GM23338 (cell line): ENCODE measurements around the gene UBE2E2. TPM values are rescaled to one million over a fixed set of nuclear protein-coding genes. Genes with fewer than 3 reads are reported as not detected.
A peak's percentile ranks its signal among the peaks of the same experiment; 100 is the strongest.

Experiments used
- ATAC-seq: fragments of 200-7000 bp; cut with Tn5 transposase; 3 replicates; pipeline ENCODE4 v1.9.1; 2020
- DNase-seq: peaks from one replicate; pipeline ENCODE4 v3.0.0-alpha.2; 2015; ENCODE audit warnings: low spot score
- H2AFZ ChIP-seq: fragments of 200-600 bp; sonication (generic); 2 replicates; pipeline ENCODE4 v1.8.0; 2016; ENCODE audit warnings: antibody characterized with exemption, mild to moderate bottlenecking, moderate library complexity
- H3F3A ChIP-seq: fragments of 200-600 bp; sonication (generic); replicated peaks from 2 replicates; pipeline ENCODE4 v1.8.0; 2017; ENCODE audit warnings: antibody characterized with exemption, mixed run types, low read depth
- H3K27ac ChIP-seq: fragments of 200-600 bp; sonication (generic); 2 replicates; pipeline ENCODE4 v1.6.1; 2016; ENCODE audit warnings: low read depth
- H3K27me3 ChIP-seq: fragments of 200-600 bp; sonication (generic); 2 replicates; pipeline ENCODE4 v1.8.0; 2016; ENCODE audit warnings: mild to moderate bottlenecking, mixed run types, moderate library complexity; ENCODE audit not compliant: insufficient read depth
- H3K36me3 ChIP-seq: fragments of 200-600 bp; sonication (generic); 2 replicates; pipeline ENCODE4 v1.8.0; 2016; ENCODE audit warnings: mild to moderate bottlenecking; ENCODE audit not compliant: insufficient read depth
- H3K4me1 ChIP-seq: fragments of 200-600 bp; sonication (generic); 2 replicates; pipeline ENCODE4 v1.8.0; 2016; ENCODE audit warnings: mild to moderate bottlenecking, moderate library complexity; ENCODE audit not compliant: insufficient read depth
- H3K4me2 ChIP-seq: fragments of 200-600 bp; sonication (generic); 2 replicates; pipeline ENCODE4 v1.7.1; 2017; ENCODE audit warnings: mixed run types
- H3K4me3 ChIP-seq: fragments of 200-600 bp; sonication (generic); 2 replicates; pipeline ENCODE4 v1.6.1; 2016; ENCODE audit warnings: mixed run types
- H3K79me2 ChIP-seq: fragments of 200-600 bp; sonication (generic); replicated peaks from 2 replicates; pipeline ENCODE4 v1.8.0; 2017; ENCODE audit warnings: mild to moderate bottlenecking; ENCODE audit not compliant: insufficient read depth
- H3K9me2 ChIP-seq: fragments of 200-600 bp; sonication (generic); 2 replicates; pipeline ENCODE4 v1.8.0; 2017; ENCODE audit not compliant: insufficient read depth
- H4K20me1 ChIP-seq: fragments of 200-600 bp; sonication (generic); replicated peaks from 2 replicates; pipeline ENCODE4 v1.8.0; 2017; ENCODE audit warnings: mild to moderate bottlenecking; ENCODE audit not compliant: insufficient read depth
- H3K27ac Mint-ChIP-seq: 2 replicates; pipeline ENCODE4 v1.8.0; 2020; ENCODE audit warnings: inconsistent platforms, mild to moderate bottlenecking, moderate library complexity, mixed read lengths
- H3K27me3 Mint-ChIP-seq: 3 replicates; pipeline ENCODE4 v1.8.0; 2022; ENCODE audit warnings: low read depth, mild to moderate bottlenecking, moderate library complexity, mixed read lengths, inconsistent platforms; ENCODE audit not compliant: insufficient read depth, poor library complexity
- H3K36me3 Mint-ChIP-seq: 3 replicates; pipeline ENCODE4 v1.8.0; 2021; ENCODE audit warnings: low read depth, mild to moderate bottlenecking, inconsistent platforms, moderate library complexity, mixed read lengths
- H3K4me1 Mint-ChIP-seq: 3 replicates; pipeline ENCODE4 v1.8.0; 2020; ENCODE audit warnings: mild to moderate bottlenecking, inconsistent platforms, mixed read lengths
- H3K4me3 Mint-ChIP-seq: 3 replicates; pipeline ENCODE4 v1.8.0; 2021; ENCODE audit warnings: moderate library complexity, mild to moderate bottlenecking, inconsistent platforms, mixed read lengths
- H3K9me3 Mint-ChIP-seq: 3 replicates; pipeline ENCODE4 v1.8.0; 2020; ENCODE audit warnings: moderate library complexity, mild to moderate bottlenecking, inconsistent platforms, mixed read lengths
- CREB1 ChIP-seq: fragments of 250-450 bp; sonication (Bioruptor Pico); IDR thresholded peaks from 2 replicates; pipeline ENCODE4 v1.5.0; 2020; ENCODE audit warnings: low read depth, mild to moderate bottlenecking, moderate library complexity
- EZH2 ChIP-seq: fragments of 200-600 bp; sonication (generic); IDR thresholded peaks from one replicate; pipeline ENCODE4 v1.8.0; 2017; ENCODE audit warnings: antibody characterized with exemption, mild to moderate bottlenecking, low read depth; ENCODE audit not compliant: unreplicated experiment
- EZH2phosphoT487 ChIP-seq: fragments of 200-600 bp; sonication (generic); IDR thresholded peaks from one replicate; pipeline ENCODE4 v1.8.1; 2018; ENCODE audit warnings: antibody characterized with exemption; ENCODE audit not compliant: unreplicated experiment
- JUNB ChIP-seq: IDR thresholded peaks from one replicate; pipeline ENCODE4 v1.6.1; 2016; ENCODE audit warnings: antibody characterized with exemption; ENCODE audit not compliant: unreplicated experiment
- NANOG ChIP-seq: IDR thresholded peaks from 2 replicates; pipeline ENCODE4 v1.6.1; 2016; ENCODE audit warnings: antibody characterized with exemption, borderline replicate concordance
- POLR2AphosphoS5 ChIP-seq: IDR thresholded peaks from 2 replicates; pipeline ENCODE4 v1.6.1; 2016; ENCODE audit warnings: antibody characterized with exemption, low read depth
- REST ChIP-seq: IDR thresholded peaks from one replicate; pipeline ENCODE4 v1.6.1; 2018; ENCODE audit warnings: antibody characterized with exemption; ENCODE audit not compliant: unreplicated experiment
- STAT1 ChIP-seq: IDR thresholded peaks from one replicate; pipeline ENCODE4 v1.6.1; 2016; ENCODE audit warnings: antibody characterized with exemption; ENCODE audit not compliant: unreplicated experiment
- ZNF114 ChIP-seq: fragments of 250-450 bp; sonication (Bioruptor Pico); IDR thresholded peaks from 2 replicates; pipeline ENCODE4 v1.5.0; 2020; ENCODE audit warnings: mild to moderate bottlenecking, moderate library complexity
- polyA plus RNA-seq: library from polyadenylated mRNA; unstranded; fragments of >200 nt; fragmentation: Nextera tagmentation; extraction: Ambion mirVana; gene quantifications from 2 replicates; pipeline ENCODE4 v1.2.1, GENCODE V29; 2016
- total RNA-seq: library from RNA; depleted of rRNA; stranded (reverse); fragments of >200 nt; shearing (Covaris generic); gene quantifications from 2 replicates; pipeline ENCODE4 v1.2.3, GENCODE V29; 2014
- TF ChIP-seq, protein P1 (sequence below), 2 experiments: fragments of 200-600 bp in 1 of 2; sonication (generic) in 1 of 2; conservative IDR thresholded peaks; 2 replicates each; pipeline versions ENCODE4 v1.5.1 to v1.6.1; 2016 to 2017; ENCODE audit warnings: antibody characterized with exemption in 2 of 2, low read depth in 2 of 2, mild to moderate bottlenecking in 2 of 2, moderate library complexity in 1 of 2

UBE2E2 gene
- total and polyA plus RNA-seq, 2 experiments from 2014 or later: 86.9 to 169 TPM

GRCh38 chr3:23206366-23206765 lies 3.2 kb downstream of the UBE2E2 start:
- peak overlapping the region; percentile 3; the same call in 1 of the 2 replicates for H3K27ac Mint-ChIP-seq
- H3K9me3 Mint-ChIP-seq: no peaks in the 10 kb centered on the region
- Histone ChIP-seq H4K20me1 (no peaks in the 10 kb centered on the region; the same call in 1 of the 2 replicates), H3K9me2 (no peaks in the 10 kb centered on the region), H3K27me3 (peaks cover 9% of the 10 kb centered on the region), H3K27ac (no peak overlapping the region), H3K4me3 (no peak overlapping the region), H3K79me2 (peaks cover 74% of the 10 kb centered on the region), H3K36me3 (no peaks in the 10 kb centered on the region), H3F3A (0 out of 2 replicates have a peak, but pooled peaks cover 3% of the 10 kb centered on the region), H3K4me2 (no peak overlapping the region; the same call in 1 of the 2 replicates), H3K4me1 (peaks cover 44% of the 10 kb centered on the region), H2AFZ (no peak overlapping the region)
- ATAC-seq: no peak
- no peak overlapping the region; the same call in 2 of the 3 replicates for H3K4me3 Mint-ChIP-seq
- peaks cover 9% of the 10 kb centered on the region for H3K27me3 Mint-ChIP-seq
- no peak for DNase-seq
- no peak for TF ChIP-seq NANOG
- TF ChIP-seq EZH2: no peak
- TF ChIP-seq, protein P1, sequence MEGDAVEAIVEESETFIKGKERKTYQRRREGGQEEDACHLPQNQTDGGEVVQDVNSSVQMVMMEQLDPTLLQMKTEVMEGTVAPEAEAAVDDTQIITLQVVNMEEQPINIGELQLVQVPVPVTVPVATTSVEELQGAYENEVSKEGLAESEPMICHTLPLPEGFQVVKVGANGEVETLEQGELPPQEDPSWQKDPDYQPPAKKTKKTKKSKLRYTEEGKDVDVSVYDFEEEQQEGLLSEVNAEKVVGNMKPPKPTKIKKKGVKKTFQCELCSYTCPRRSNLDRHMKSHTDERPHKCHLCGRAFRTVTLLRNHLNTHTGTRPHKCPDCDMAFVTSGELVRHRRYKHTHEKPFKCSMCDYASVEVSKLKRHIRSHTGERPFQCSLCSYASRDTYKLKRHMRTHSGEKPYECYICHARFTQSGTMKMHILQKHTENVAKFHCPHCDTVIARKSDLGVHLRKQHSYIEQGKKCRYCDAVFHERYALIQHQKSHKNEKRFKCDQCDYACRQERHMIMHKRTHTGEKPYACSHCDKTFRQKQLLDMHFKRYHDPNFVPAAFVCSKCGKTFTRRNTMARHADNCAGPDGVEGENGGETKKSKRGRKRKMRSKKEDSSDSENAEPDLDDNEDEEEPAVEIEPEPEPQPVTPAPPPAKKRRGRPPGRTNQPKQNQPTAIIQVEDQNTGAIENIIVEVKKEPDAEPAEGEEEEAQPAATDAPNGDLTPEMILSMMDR (conservative IDR thresholded peaks at IDR 0.05; ENCODE audit: low read depth in 2 of 2): no peak
- TF ChIP-seq REST: no peak
- no peak for TF ChIP-seq POLR2AphosphoS5
- no peak for TF ChIP-seq JUNB
- TF ChIP-seq STAT1: no peak
- TF ChIP-seq ZNF114 (CRISPR knock-in tag): no peak
- TF ChIP-seq EZH2phosphoT487: no peak
- H3K36me3 Mint-ChIP-seq: no peaks in the 10 kb centered on the region; the same call in 2 of the 3 replicates
- H3K4me1 Mint-ChIP-seq: peaks cover 29% of the 10 kb centered on the region

DNA sequence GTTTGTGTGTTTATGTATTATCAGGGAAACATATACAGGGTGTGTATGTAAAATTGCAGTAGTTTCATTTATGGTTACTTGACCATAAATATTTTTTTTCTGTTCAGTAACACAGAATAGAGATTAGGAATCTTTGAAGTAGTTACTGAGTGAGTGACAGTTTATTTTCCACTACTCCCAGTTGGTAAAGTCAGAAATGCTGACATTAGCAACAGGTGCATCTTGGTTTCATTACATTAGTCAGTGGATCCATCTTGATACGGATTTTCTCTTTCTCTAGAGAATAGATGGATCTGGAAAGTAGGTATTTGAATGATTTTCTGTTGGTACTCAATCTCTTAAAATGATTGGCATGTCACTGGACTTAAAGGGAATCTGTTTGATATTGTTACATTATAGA lies 6.0 kb downstream of the UBE2E2 start:
- H3K79me2 ChIP-seq: peaks cover 100% of the 10 kb centered on the region
- no peaks in the 10 kb centered on the region for H3K27me3 ChIP-seq
- no peaks in the 10 kb centered on the region for H3K36me3 ChIP-seq
- H3K4me1 Mint-ChIP-seq: peaks cover 32% of the 10 kb centered on the region
- no peak for ATAC-seq
- no peaks in the 10 kb centered on the region; the same call in 1 of the 2 replicates for H4K20me1 ChIP-seq
- H3K27ac Mint-ChIP-seq: no peak overlapping the region
- H3K4me3 ChIP-seq: no peak overlapping the region
- no peaks in the 10 kb centered on the region for H3K27me3 Mint-ChIP-seq
- peaks cover 43% of the 10 kb centered on the region for H3K4me1 ChIP-seq
- DNase-seq: no peak
- no peak overlapping the region for H3K4me3 Mint-ChIP-seq
- no peak overlapping the region for H2AFZ ChIP-seq
- no peaks in the 10 kb centered on the region; the same call in 2 of the 3 replicates for H3K36me3 Mint-ChIP-seq
- no peaks in the 10 kb centered on the region for H3K9me2 ChIP-seq
- H3F3A ChIP-seq: no peaks in the 10 kb centered on the region
- H3K4me2 ChIP-seq: no peak overlapping the region
- H3K9me3 Mint-ChIP-seq: no peaks in the 10 kb centered on the region
- H3K27ac ChIP-seq: no peak overlapping the region
- TF ChIP-seq ZNF114 (CRISPR knock-in tag): no peak
- TF ChIP-seq REST: no peak
- TF ChIP-seq POLR2AphosphoS5: no peak
- TF ChIP-seq CREB1 (CRISPR knock-in tag): no peak
- no peak for TF ChIP-seq JUNB
- TF ChIP-seq, protein P1 (conservative IDR thresholded peaks at IDR 0.05; ENCODE audit: low read depth in 2 of 2): no peak
- no peak for TF ChIP-seq NANOG
- no peak for TF ChIP-seq EZH2
